ENCODE measurements around the gene MAD1L1. TPM values are rescaled to one million over a fixed set of nuclear protein-coding genes. Genes with fewer than 3 reads are reported as not detected.

The MAD1L1 gene
- total RNA-seq, 4 donors from 2014 or later = 60.3 to 149 (median 73.7) TPM

DNA sequence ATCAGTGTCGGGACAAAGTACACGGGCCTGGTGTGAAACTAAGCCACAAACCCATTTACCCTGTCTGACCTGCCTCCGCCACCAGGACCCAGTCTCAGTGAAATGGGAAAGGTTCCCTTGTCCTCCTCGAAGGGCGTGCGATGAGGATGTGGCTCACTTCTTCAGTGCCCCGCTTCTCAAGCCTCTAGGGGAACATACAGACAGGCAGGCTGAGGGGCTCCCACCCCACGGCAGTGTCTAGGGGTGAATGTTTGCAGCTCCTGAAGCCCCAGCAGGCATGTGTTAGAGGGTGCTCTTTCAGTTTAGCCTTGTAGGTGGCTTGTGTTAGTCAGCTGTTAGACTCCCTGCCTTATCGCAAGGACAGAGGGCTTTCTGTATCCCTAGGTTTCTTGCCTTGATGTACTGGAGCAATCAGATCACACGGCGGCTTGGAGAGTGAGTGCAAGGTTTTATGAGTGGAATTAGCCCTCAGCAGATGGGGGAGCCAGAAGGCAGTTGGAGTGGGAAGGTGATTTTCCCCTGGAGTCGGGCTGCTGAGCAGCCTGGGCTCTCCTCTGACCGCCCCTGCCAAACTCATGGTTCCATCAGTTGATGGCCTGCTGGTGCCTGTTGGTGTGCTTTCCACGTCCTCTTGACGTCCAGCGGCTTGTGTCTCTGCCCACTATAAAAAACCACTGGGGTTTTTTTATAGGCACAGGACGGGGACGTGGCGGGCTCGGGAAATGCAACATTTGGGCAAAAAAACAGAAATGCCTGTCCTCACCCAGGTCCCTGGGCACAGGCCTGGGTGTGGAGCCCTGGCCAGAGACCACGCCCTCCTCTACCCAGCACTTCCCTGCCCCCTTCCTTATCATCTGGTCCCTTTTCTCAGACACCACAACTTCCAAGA lies 10.0 kb upstream of the MAD1L1 start:
- peak overlapping the region; percentile 62 to 89 (median 76) for H3K4me3 ChIP-seq
- peaks cover 0 to 26% (median 14%) of the 10 kb centered on the region in 4 donors for H3K4me1 ChIP-seq
- H3K27ac ChIP-seq = peak overlapping the region in 3 of 4 donors; percentile 58 to 79 (median 64)
- H3K36me3 ChIP-seq = peaks cover 0 to 21% (median 7%) of the 10 kb centered on the region in 3 donors
- no peaks in the 10 kb centered on the region for H3K27me3 ChIP-seq
- no peaks in the 10 kb centered on the region for H3K9me3 ChIP-seq
- TF ChIP-seq, protein P1, sequence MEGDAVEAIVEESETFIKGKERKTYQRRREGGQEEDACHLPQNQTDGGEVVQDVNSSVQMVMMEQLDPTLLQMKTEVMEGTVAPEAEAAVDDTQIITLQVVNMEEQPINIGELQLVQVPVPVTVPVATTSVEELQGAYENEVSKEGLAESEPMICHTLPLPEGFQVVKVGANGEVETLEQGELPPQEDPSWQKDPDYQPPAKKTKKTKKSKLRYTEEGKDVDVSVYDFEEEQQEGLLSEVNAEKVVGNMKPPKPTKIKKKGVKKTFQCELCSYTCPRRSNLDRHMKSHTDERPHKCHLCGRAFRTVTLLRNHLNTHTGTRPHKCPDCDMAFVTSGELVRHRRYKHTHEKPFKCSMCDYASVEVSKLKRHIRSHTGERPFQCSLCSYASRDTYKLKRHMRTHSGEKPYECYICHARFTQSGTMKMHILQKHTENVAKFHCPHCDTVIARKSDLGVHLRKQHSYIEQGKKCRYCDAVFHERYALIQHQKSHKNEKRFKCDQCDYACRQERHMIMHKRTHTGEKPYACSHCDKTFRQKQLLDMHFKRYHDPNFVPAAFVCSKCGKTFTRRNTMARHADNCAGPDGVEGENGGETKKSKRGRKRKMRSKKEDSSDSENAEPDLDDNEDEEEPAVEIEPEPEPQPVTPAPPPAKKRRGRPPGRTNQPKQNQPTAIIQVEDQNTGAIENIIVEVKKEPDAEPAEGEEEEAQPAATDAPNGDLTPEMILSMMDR (IDR thresholded peaks at IDR 0.05) = peak in 2 of 5 experiments; percentile 7 to 13
- TF ChIP-seq EP300 (IDR thresholded peaks at IDR 0.05) = no peak
- TF ChIP-seq POLR2A (IDR thresholded peaks at IDR 0.05) = no peak
- WGBS, 2 donors = 17 to 21% methylated on average over 16 to 21 of the region's 21 CpGs
- DNase-seq (ENCODE audit: low spot score in 2 of 2) = no peak

DNA sequence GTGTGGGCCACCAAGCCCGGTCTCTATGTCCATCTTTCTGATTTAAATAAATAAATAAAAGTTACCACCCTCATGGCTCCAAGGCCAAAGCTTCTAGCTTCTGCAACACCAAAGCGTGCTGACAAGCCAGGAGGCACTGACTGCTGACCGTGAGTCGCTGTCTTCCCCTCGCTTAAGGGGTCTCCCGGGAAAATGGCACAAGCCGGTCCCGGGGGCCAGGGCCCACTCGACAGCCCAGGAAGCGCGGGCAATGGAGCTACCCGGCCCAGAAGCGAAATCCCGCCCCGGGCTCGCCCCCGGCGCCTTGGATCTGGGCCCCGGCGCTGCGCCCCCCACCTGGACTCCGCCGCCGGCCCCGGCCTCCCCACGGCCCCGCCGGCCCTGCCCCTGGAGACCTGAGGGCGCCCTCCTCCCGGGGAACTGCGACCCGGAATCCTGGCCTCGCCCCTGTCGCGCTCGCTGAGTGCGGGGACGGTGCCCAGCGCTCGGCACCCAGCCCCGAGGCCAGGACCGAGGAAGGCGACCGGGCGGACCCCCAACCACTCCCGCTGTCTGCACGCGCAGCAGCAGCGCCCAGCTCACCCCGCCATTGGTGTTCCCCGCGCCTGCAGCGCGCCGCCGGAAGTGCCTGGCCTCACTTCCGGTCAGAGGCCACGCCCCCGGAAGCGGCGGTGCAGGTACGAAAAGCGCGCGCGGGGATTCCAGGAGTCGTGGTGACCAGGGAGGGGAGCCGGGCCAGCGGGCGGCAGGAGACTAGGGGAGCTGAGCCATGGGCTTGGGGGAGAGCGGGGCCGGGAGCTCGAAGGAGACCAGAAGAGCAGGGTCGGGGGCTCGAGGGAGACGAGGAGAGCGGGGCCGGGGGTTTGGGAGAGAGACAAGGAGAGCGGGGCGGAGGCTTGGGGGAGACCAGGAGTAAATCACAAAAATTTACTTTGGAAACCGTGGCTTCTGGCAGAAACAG lies 9.1 kb upstream of the MAD1L1 start, which contains the start of the genes MRM2 and NUDT1:
Gene MRM2, minus strand, starts transcription at position 626 of the 961 bp plus-strand sequence. Its CDS starts 36 bp downstream, at position 590.
Gene NUDT1, plus strand, starts transcription at position 647 of the 961 bp plus-strand sequence. CDS start 2,349 bp downstream, outside the sequence.
- TF ChIP-seq EP300 (IDR thresholded peaks at IDR 0.05) (peak in 1 of 2 donors; percentile 75), POLR2A (IDR thresholded peaks at IDR 0.05) (peak in 1 of 2 donors; percentile 45)
- TF ChIP-seq, protein P1 (IDR thresholded peaks at IDR 0.05) = no peak
- peak within 1 kb of the TSS; percentile 62 to 89 (median 76) for H3K4me3 ChIP-seq
- peak within 1 kb of the TSS; percentile 34 to 79 (median 61) for H3K27ac ChIP-seq

DNA sequence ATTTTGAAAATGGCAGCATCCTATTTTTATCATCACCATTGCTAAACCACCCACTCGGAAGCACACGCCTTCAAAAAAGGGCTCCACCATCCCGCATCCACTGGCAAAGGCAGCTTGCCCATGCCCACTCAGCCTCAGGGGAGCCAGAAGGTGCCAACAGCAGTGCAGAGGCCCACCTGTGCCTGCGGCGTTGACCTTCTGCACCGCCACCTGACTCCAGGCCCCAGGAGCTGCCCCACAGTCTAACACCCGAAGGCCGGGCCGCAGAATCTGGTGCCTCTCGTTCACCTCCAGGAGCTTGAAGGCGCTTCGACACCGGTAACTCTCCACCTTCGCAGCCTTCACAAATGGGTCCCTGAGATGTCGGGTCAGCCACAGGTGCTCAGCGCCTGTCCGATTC lies 6.5 kb upstream of the MAD1L1 start:
- H3K4me3 ChIP-seq = no peak overlapping the region
- peaks cover 0 to 26% (median 14%) of the 10 kb centered on the region in 4 donors for H3K4me1 ChIP-seq
- no peaks in the 10 kb centered on the region for H3K9me3 ChIP-seq
- WGBS, 2 donors = 97% methylated on average over 17 of the region's 17 CpGs
- TF ChIP-seq, protein P1 (IDR thresholded peaks at IDR 0.05) = no peak
- no peak for TF ChIP-seq EP300 (IDR thresholded peaks at IDR 0.05)
- TF ChIP-seq POLR2A (IDR thresholded peaks at IDR 0.05) = no peak
- no peak for DNase-seq (ENCODE audit: low spot score in 2 of 2)
- H3K36me3 ChIP-seq = peaks cover 0 to 57% (median 12%) of the 10 kb centered on the region in 3 donors
- H3K27me3 ChIP-seq = no peaks in the 10 kb centered on the region
- no peak overlapping the region for H3K27ac ChIP-seq

More for the DNA sequence above, 9.1 kb upstream of the MAD1L1 start, which contains the start of the genes MRM2 and NUDT1:
- Histone ChIP-seq H3K27me3 (no peaks in the 10 kb centered on the region), H3K4me1 (peaks cover 0 to 26% (median 14%) of the 10 kb centered on the region in 4 donors), H3K9me3 (no peaks in the 10 kb centered on the region), H3K36me3 (peaks cover 0 to 30% (median 7%) of the 10 kb centered on the region in 3 donors)
- 0 to 1% methylated on average over 71 to 72 of the region's 81 CpGs for WGBS, 2 donors
- DNase-seq (ENCODE audit: low spot score in 2 of 2) = peak; percentile 80 to 85

DNA sequence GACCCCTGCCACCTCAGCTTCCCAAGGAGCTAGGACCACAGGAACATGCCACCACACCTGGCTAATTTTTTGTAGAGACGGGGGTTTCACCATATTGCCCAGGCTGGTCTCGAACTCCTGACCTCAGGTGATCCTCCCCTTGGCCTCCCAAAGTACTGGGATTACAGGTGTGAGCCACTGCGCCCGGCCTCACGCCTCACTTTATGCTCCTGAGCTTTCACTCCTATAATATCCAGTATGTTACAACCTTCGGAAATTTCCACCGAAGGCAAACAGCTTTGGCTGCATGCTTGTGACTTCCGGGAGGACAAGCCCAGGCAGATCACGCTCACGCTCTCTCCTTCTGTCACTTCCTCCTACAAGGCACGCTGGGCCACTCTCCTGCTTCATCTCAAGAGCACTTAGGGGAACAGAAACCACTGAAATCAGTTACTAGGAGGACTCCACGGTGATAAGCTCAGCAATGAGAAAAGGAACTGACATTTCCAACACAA lies 4.4 kb upstream of the MAD1L1 start:
- TF ChIP-seq EP300 (IDR thresholded peaks at IDR 0.05) (peak; percentile 35 to 62), POLR2A (IDR thresholded peaks at IDR 0.05) (peak in 1 of 2 donors; percentile 6)
- TF ChIP-seq, protein P1 (IDR thresholded peaks at IDR 0.05) = no peak
- DNase-seq (ENCODE audit: low spot score in 2 of 2) = peak in 1 of 2 donors; percentile 32
- 90 to 92% methylated on average over 12 of the region's 12 CpGs for WGBS, 2 donors
- Histone ChIP-seq H3K9me3 (no peaks in the 10 kb centered on the region), H3K36me3 (peaks cover 0 to 57% (median 12%) of the 10 kb centered on the region in 3 donors), H3K27ac (peak overlapping the region; percentile 7 to 84 (median 66)), H3K4me1 (peaks cover 0 to 24% (median 11%) of the 10 kb centered on the region in 4 donors), H3K4me3 (no peak overlapping the region), H3K27me3 (no peaks in the 10 kb centered on the region)
